GM12873 (cell line): ENCODE data around the gene COX7A2.

Source experiments
- CTCF ChIP-seq: IDR thresholded peaks from 2 replicates; pipeline ENCODE4 v1.5.1; 2012; ENCODE audit warnings: low read depth, mild to moderate bottlenecking, moderate library complexity, low read length, control low read depth; ENCODE audit not compliant: insufficient read depth; ENCODE audit errors: missing control alignments

The COX7A2 gene

GRCh38 chr6:75208298-75209183, 35.1 kb downstream of the COX7A2 start:
- TF ChIP-seq CTCF, result peak; percentile 79

DNA sequence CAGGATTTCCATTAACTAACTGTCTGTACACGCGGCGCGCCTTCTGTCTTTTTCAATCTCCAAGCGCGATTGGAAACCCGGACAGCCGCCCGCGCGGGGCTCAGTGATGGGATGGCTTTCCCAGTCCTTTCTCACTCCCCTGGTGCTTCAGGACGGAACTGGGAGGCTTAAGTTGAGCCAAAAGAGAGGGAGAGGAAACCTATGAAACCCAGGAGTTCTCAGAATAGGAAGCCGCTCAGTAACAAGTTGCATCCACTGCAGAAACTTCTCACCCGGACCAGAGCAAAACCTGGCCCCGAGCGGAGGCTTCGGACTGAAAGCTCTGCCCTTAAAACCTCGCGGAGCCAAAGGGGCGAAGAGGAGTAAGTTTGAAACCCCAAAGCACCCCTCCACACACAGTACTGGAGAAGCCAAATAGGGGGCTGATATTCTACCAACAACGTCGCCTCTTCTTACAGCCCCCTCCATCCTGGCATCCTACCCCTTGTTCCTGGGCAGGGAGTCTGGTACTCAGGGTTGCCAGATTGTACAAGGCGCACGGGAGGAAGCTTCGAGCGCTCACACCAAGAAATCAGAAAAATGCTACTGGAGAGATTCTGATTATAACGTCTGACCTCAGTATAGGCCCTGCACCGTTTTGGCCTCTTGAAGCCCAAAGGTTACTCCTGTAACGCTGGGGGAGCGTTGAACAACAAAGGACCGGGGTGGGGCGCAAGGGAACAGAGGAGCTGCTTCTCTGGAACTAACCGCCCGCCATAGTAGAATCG, 36.8 kb downstream of the COX7A2 start:
- TF ChIP-seq CTCF, result no peak

DNA sequence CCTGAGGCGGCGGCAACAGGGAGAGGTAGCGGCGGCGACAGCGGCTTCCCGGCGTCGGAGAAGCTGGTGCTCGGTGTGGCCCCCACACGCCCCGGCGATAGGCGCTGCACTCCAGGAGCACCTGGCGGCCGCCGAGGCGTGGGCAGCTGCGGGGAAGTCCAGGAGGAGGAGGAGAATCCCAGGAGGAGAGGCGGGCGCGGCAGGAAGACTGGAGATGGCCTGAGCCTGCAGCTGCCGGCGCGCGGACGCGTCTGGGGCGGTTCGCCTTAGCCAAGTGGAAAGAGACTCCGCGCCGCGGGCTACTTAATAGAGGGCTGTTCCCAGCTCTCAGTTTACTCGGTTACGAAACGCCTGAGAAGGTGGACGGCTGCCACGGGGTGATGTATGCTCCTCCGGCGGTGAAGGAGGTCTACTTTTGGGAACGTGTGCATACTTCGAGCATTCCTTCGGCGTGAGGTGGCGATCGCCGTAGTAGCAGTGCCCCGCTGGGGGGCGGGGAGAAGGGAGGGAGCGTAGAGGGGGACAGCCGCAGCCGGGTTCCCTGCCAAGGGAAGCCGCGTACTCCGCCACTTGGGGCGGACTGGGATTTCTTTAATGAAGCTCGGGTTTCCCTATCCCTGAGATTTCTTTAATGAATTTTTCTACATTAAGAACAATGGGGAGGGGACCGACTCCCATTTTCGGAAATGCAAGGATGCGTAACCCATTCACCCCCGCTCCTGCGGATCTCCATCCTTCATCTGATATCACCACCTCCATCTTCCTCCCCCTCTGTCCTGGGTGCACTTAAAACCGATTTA, 37.6 kb downstream of the COX7A2 start, which contains the start of gene COL12A1:
TSS of gene COL12A1 (minus strand) at position 278 of the 800 bp plus-strand sequence. CDS start 3,261 bp downstream, outside the sequence.
- no peak for TF ChIP-seq CTCF

DNA sequence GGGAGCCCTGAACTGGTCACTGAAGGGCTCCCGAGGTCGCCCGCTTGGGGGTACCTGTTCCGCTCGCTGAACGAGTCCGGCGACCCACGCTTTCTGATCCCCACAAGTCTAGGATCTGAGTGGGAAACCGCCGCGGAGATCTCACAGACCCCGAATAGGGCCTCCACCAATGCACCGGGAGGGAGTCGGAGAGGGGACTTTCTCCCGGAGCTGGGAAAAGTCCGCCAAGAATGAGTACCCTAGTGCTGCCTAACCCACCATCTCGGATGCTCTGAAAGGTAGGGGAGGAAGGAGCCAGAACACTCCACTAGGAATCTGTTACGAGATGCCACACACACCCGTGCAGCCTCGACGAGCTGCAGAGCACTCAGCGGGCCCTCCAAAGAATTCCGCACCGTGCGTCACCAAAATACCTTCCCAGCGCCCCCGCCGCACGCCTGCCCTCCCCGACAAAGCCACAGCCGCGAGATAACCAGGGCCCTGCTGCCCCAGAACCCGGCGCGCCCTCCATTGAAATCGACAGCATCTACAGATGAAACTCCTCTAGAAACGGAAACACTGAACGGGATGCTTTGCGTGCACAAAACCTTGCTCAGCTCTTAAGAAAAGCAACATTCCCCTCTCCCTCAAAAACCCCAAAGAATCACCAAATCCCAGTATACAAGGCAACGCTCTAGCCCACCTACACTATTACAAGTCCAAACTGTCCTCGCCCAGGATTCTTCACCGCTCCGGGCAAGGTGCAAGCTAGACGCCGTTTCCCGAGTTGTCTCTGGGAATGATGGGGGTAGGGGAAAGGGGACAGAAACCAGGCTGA, 38.4 kb downstream of the COX7A2 start:
- no peak for TF ChIP-seq CTCF

- peak; percentile 74 for TF ChIP-seq CTCF
These were observed 39.2 kb downstream of the COX7A2 start for GRCh38 chr6:75204217-75204958.

DNA sequence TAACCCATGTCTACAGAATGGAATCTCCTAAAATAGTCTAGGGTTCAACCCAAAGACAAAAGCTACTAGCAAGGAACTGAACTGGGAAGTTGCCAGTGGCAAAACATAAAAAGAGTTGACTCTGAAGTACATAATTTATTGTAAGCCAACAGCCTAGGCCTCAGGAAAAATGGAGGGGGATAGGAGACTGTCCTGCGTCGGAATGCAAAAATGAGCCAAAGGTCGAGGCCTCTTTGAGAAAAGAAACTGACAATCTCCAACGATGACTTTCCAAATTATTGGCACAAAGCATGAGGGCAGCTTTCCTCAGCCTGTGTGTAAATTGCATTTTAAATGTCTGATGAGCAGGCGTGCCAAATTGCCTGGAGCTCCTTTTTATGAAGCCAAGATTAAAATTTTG, 39.9 kb downstream of the COX7A2 start:
- no peak for TF ChIP-seq CTCF
